DOHH2 (cell line): ENCODE data around the gene PLA2G4B.

Source experiments
- CTCF ChIP-seq: fragments of 200-600 bp; sonication (generic); IDR thresholded peaks from one replicate; pipeline ENCODE4 v1.5.1; 2014; ENCODE audit warnings: antibody characterized with exemption, mild to moderate bottlenecking, low read depth, low read length; ENCODE audit not compliant: poor library complexity, severe bottlenecking
- EZH2phosphoT487 ChIP-seq: fragments of 200-600 bp; sonication (generic); IDR thresholded peaks from 2 replicates; pipeline ENCODE4 v1.6.1; 2017; ENCODE audit warnings: borderline replicate concordance, mild to moderate bottlenecking, antibody characterized with exemption, low read length, moderate library complexity, mixed read lengths

DNA sequence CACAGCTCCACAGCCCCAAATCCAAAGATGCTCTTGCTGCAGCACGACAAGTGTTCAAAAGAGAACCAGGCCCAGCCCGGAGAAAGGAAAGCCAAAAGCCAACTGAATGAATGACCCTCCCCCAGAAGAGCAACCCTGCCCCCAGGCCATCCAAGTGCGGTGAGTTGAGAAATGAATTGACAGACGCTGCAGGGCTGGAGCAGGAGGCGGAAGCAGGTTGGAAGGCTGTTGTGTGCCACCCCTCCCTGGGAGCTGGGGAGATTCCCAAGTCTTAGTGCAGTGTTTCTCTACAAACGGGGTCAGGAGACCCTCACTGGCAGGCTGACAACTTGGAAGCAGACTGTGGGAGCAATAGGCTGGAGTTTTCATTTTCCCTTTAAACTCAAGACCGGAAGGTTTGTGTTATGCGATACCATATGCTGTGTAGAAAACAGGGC, 58.7 kb downstream of the PLA2G4B start:
- TF ChIP-seq CTCF, result no peak
- no peak for TF ChIP-seq EZH2phosphoT487
